Measurements from ENCODE around the gene AREL1. TPM values are rescaled to one million over a fixed set of nuclear protein-coding genes. Genes with fewer than 3 reads are reported as not detected.

The AREL1 gene
- total and polyA plus RNA-seq, 2 donors from 2014 or later, result 13.5 to 42.3 TPM

- no peaks in the 10 kb centered on the region for H3K4me1 ChIP-seq (ENCODE audit: control insufficient read depth in 2 of 3, insufficient read depth in 2 of 3, low read depth in 1 of 3, low read length in 3 of 3)
Observed at GRCh38 chr14:74663884-74664283, 49.0 kb downstream of the AREL1 start.

DNA sequence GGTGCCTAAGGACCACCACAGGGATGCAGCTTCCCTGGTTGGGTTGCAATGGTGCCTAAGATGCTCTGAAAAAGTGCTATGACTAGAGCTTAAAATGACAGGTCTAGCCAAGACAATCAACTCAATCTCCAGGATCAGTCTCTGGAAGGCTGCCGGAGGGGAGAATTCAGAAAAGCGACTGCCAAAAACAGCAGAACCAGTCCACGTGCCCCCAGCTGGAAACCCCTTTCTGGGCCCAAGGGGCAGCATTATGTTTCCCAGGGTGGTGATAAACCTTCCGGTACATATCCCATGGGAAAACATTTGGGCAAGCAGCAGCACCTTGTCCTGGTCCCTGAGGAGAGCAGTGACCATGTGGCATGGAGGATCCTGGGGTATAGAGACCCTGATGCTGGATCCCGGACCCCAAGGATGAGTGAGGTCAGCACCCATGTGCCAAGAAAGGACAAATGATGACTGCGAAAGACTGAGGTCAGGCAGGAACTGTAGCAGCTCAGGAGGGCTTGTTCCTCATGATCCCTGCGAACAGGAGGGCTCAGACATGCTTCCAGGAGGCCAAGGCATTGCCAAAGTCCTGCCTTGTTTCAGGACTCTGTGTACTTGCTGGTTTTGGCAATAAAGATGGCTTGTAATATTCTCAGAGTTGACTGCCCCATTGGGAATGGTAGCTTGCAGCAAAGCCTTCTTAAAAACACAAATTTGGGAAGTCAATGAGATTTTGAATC is 51.0 kb downstream of the AREL1 start:
- Histone ChIP-seq H3K4me1 (ENCODE audit: control insufficient read depth in 2 of 3, insufficient read depth in 2 of 3, low read depth in 1 of 3, low read length in 3 of 3) (no peaks in the 10 kb centered on the region), H3K4me3 (ENCODE audit: low read length in 3 of 3) (no peak overlapping the region), H3K27me3 (ENCODE audit: control insufficient read depth, insufficient read depth, low read length) (no peaks in the 10 kb centered on the region), H3K36me3 (ENCODE audit: control insufficient read depth in 2 of 3, insufficient read depth in 3 of 3, low read length in 3 of 3) (peaks cover 3 to 31% (median 28%) of the 10 kb centered on the region in 3 donors), H3K27ac (ENCODE audit: low read depth in 2 of 2, low read length in 2 of 2) (no peak overlapping the region), H3K9ac (ENCODE audit: low read length in 3 of 3) (no peak overlapping the region), H3K9me3 (ENCODE audit: control insufficient read depth in 2 of 3, insufficient read depth in 1 of 3, low read length in 3 of 3) (no peaks in the 10 kb centered on the region)
- DNase-seq, result no peak
- TF ChIP-seq, protein P1, sequence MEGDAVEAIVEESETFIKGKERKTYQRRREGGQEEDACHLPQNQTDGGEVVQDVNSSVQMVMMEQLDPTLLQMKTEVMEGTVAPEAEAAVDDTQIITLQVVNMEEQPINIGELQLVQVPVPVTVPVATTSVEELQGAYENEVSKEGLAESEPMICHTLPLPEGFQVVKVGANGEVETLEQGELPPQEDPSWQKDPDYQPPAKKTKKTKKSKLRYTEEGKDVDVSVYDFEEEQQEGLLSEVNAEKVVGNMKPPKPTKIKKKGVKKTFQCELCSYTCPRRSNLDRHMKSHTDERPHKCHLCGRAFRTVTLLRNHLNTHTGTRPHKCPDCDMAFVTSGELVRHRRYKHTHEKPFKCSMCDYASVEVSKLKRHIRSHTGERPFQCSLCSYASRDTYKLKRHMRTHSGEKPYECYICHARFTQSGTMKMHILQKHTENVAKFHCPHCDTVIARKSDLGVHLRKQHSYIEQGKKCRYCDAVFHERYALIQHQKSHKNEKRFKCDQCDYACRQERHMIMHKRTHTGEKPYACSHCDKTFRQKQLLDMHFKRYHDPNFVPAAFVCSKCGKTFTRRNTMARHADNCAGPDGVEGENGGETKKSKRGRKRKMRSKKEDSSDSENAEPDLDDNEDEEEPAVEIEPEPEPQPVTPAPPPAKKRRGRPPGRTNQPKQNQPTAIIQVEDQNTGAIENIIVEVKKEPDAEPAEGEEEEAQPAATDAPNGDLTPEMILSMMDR (IDR thresholded peaks at IDR 0.05; ENCODE audit: borderline replicate concordance, extremely low read depth, insufficient read depth), result no peak
- intact Hi-C loops (cut with DNase I), result no loop called here
- FAIRE-seq, result no peak

More at GRCh38 chr14:74663884-74664283, 49.0 kb downstream of the AREL1 start:
- H3K4me3 ChIP-seq (ENCODE audit: low read length in 3 of 3), result no peak overlapping the region
- H3K9ac ChIP-seq (ENCODE audit: low read length in 3 of 3), result no peak overlapping the region
- no peaks in the 10 kb centered on the region for H3K27me3 ChIP-seq (ENCODE audit: control insufficient read depth, insufficient read depth, low read length)
- peaks cover 3 to 45% (median 35%) of the 10 kb centered on the region in 3 donors for H3K36me3 ChIP-seq (ENCODE audit: control insufficient read depth in 2 of 3, insufficient read depth in 3 of 3, low read length in 3 of 3)
- H3K27ac ChIP-seq (ENCODE audit: low read depth in 2 of 2, low read length in 2 of 2), result no peak overlapping the region
- intact Hi-C loops (cut with DNase I), result no loop called here
- DNase-seq (no peak), FAIRE-seq (no peak)
- no peaks in the 10 kb centered on the region for H3K9me3 ChIP-seq (ENCODE audit: control insufficient read depth in 2 of 3, insufficient read depth in 1 of 3, low read length in 3 of 3)
- TF ChIP-seq, protein P1 (IDR thresholded peaks at IDR 0.05; ENCODE audit: borderline replicate concordance, extremely low read depth, insufficient read depth), result no peak

DNA sequence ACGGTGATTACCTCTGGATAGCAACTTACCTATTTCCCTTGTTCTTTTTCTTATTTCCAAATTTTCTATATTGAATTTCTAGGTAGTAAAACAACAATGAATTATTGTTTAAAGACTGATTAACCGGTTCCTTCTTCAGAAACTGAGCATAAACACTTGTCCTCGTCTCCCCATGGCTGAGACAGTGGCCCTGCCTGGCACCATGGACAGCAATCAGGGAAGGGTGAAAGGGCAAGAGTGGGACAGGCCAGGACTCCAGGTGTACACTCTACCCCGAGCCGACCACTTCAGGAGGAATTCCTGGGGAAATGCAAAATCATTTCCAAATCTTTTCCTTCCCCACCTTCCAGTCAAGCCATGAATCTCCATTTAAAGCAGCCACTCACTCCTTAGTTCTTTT is 52.0 kb downstream of the AREL1 start:
- TF ChIP-seq, protein P1 (IDR thresholded peaks at IDR 0.05; ENCODE audit: borderline replicate concordance, extremely low read depth, insufficient read depth), result no peak
- H3K27me3 ChIP-seq (ENCODE audit: control insufficient read depth, insufficient read depth, low read length), result no peaks in the 10 kb centered on the region
- no peak overlapping the region for H3K27ac ChIP-seq (ENCODE audit: low read depth in 2 of 2, low read length in 2 of 2)
- peaks cover 3 to 32% (median 28%) of the 10 kb centered on the region in 3 donors for H3K36me3 ChIP-seq (ENCODE audit: control insufficient read depth in 2 of 3, insufficient read depth in 3 of 3, low read length in 3 of 3)
- H3K9me3 ChIP-seq (ENCODE audit: control insufficient read depth in 2 of 3, insufficient read depth in 1 of 3, low read length in 3 of 3), result no peaks in the 10 kb centered on the region
- DNase-seq (no peak), FAIRE-seq (no peak)
- no peak overlapping the region for H3K9ac ChIP-seq (ENCODE audit: low read length in 3 of 3)
- intact Hi-C loops (cut with DNase I), result no loop called here
- H3K4me1 ChIP-seq (ENCODE audit: control insufficient read depth in 2 of 3, insufficient read depth in 2 of 3, low read depth in 1 of 3, low read length in 3 of 3), result no peaks in the 10 kb centered on the region
- no peak overlapping the region for H3K4me3 ChIP-seq (ENCODE audit: low read length in 3 of 3)
